Liver (tissue), 9 donors: ENCODE results near the gene PHLDA2. TPM values are rescaled to one million over a fixed set of nuclear protein-coding genes. Genes with fewer than 3 reads are reported as not detected.

Source experiments
- DNase-seq: peaks from one replicate; pipeline ENCODE4 v3.0.0-alpha.2; 2017; ENCODE audit warnings: low spot score
- H3K27ac ChIP-seq, 2 donors: one replicate each; pipeline ENCODE4 v1.7.0; 2013; ENCODE audit warnings: inconsistent platforms in 2 of 2, low read length in 2 of 2, control low read depth in 1 of 2, low read depth in 1 of 2, mild to moderate bottlenecking in 1 of 2
- H3K27me3 ChIP-seq, 4 donors: one replicate each; pipeline versions ENCODE4 v1.6.1 to v1.7.0; 2013; ENCODE audit warnings: low read length in 3 of 4, inconsistent platforms in 1 of 4, mild to moderate bottlenecking in 1 of 4, moderate library complexity in 1 of 4; ENCODE audit not compliant: control insufficient read depth in 4 of 4, insufficient read depth in 4 of 4
- H3K36me3 ChIP-seq, 4 donors: one replicate each; pipeline versions ENCODE4 v1.6.1 to v1.7.0; 2013; ENCODE audit warnings: low read length in 3 of 4, mild to moderate bottlenecking in 3 of 4, low read depth in 1 of 4, moderate library complexity in 1 of 4; ENCODE audit not compliant: control insufficient read depth in 4 of 4, insufficient read depth in 3 of 4
- H3K4me1 ChIP-seq, 4 donors: one replicate each; pipeline versions ENCODE4 v1.6.1 to v1.7.0; 2013; ENCODE audit warnings: low read length in 3 of 4, mild to moderate bottlenecking in 3 of 4, moderate library complexity in 1 of 4; ENCODE audit not compliant: control insufficient read depth in 4 of 4, insufficient read depth in 4 of 4
- H3K4me3 ChIP-seq, 3 donors: one replicate each; pipeline versions ENCODE4 v1.6.1 to v1.7.0; 2013; ENCODE audit warnings: low read length in 3 of 3, control low read depth in 1 of 3, low read depth in 1 of 3, mild to moderate bottlenecking in 1 of 3
- H3K9ac ChIP-seq, 2 donors: one replicate each; pipeline ENCODE4 v1.7.0; 2013; ENCODE audit warnings: low read length in 2 of 2, mild to moderate bottlenecking in 2 of 2, moderate library complexity in 2 of 2, control low read depth in 1 of 2, low read depth in 1 of 2
- H3K9me3 ChIP-seq, 4 donors: one replicate each; pipeline versions ENCODE4 v1.6.1 to v1.7.0; 2013; ENCODE audit warnings: low read length in 3 of 4; ENCODE audit not compliant: control insufficient read depth in 4 of 4
- FOXA2 ChIP-seq: IDR thresholded peaks from 2 replicates; pipeline ENCODE4 v1.6.1; 2016; ENCODE audit warnings: antibody characterized with exemption
- GABPA ChIP-seq, 2 donors: IDR thresholded peaks in 1 of 2; conservative IDR thresholded peaks in 1 of 2; 2 replicates each; pipeline ENCODE4 v1.6.1; 2016; ENCODE audit warnings: antibody characterized with exemption in 2 of 2, mild to moderate bottlenecking in 1 of 2, moderate library complexity in 1 of 2
- HNF4A ChIP-seq, 2 donors: conservative IDR thresholded peaks; 2 replicates each; pipeline ENCODE4 v1.6.1; 2016; ENCODE audit warnings: antibody characterized with exemption in 2 of 2, mild to moderate bottlenecking in 2 of 2
- HNF4G ChIP-seq: IDR thresholded peaks from 2 replicates; pipeline ENCODE4 v1.6.1; 2016; ENCODE audit warnings: antibody characterized with exemption
- JUND ChIP-seq, 2 donors: IDR thresholded peaks; 2 replicates each; pipeline ENCODE4 v1.6.1; 2016; ENCODE audit warnings: antibody characterized with exemption in 2 of 2
- NR2F2 ChIP-seq: IDR thresholded peaks from 2 replicates; pipeline ENCODE4 v1.6.1; 2016; ENCODE audit warnings: antibody characterized with exemption
- REST ChIP-seq: IDR thresholded peaks from 2 replicates; pipeline ENCODE4 v1.6.1; 2016; ENCODE audit warnings: antibody characterized with exemption, mild to moderate bottlenecking
- RXRA ChIP-seq, 2 donors: IDR thresholded peaks; 2 replicates each; pipeline ENCODE4 v1.6.1; 2017 to 2018; ENCODE audit warnings: antibody characterized with exemption in 2 of 2, mild to moderate bottlenecking in 1 of 2
- SP1 ChIP-seq: IDR thresholded peaks from 2 replicates; pipeline ENCODE4 v1.6.1; 2018; ENCODE audit warnings: antibody characterized with exemption, mild to moderate bottlenecking
- YY1 ChIP-seq: IDR thresholded peaks from 2 replicates; pipeline ENCODE4 v1.6.1; 2016; ENCODE audit warnings: antibody characterized with exemption, mild to moderate bottlenecking
- ZBTB33 ChIP-seq: IDR thresholded peaks from 2 replicates; pipeline ENCODE4 v1.6.1; 2016; ENCODE audit warnings: antibody characterized with exemption
- WGBS: extraction: QIAGEN DNeasy Blood & Tissue Kit; methylation state at CpG from one replicate; pipeline ENCODE4 v1.1.7; 2013; 5-methylcytosine and 5-hydroxymethylcytosine counted together
- polyA plus RNA-seq, 2 donors: library from polyadenylated mRNA; stranded (reverse) in 1 of 2; unstranded in 1 of 2; fragments of 200-250 nt in 1 of 2; fragments of >200 nt in 1 of 2; fragmentation: Nextera tagmentation in 1 of 2; extraction: Ambion mirVana in 1 of 2; gene quantifications; one replicate each; pipeline versions ENCODE4 v1.2.1 to v1.2.3, GENCODE V29; 2013 to 2015
- total RNA-seq, 2 donors: library from RNA; depleted of rRNA; stranded (reverse); fragments of >200 nt; gene quantifications; one replicate each; pipeline ENCODE4 v1.2.3, GENCODE V29; 2014
- donor health status: healthy.
- donor health status: healthy.
- donor health status: healthy.
- donor health status: healthy.
- donor health status: healthy.

Gene PHLDA2
- total and polyA plus RNA-seq, 4 donors: 0.23 to 1.4 (median 0.99) TPM; not detected in 1

GRCh38 chr11:2903672-2904011 is 25.6 kb downstream of the PHLDA2 start:
- no peaks in the 10 kb centered on the region for H3K27me3 ChIP-seq
- peak overlapping the region; percentile 61 to 82 (median 73) for H3K4me3 ChIP-seq
- H3K9ac ChIP-seq: no peak overlapping the region
- no peaks in the 10 kb centered on the region for H3K9me3 ChIP-seq
- DNase-seq: no peak
- peaks cover 8 to 26% (median 14%) of the 10 kb centered on the region in 4 donors for H3K4me1 ChIP-seq
- H3K36me3 ChIP-seq: no peaks in the 10 kb centered on the region
- peak overlapping the region; percentile 87 to 91 for H3K27ac ChIP-seq
- 55% methylated on average over 7 of the region's 7 CpGs for WGBS
- TF ChIP-seq HNF4A (conservative IDR thresholded peaks at IDR 0.05): peak in 1 of 2 donors; percentile 1
- TF ChIP-seq GABPA (IDR thresholded peaks at IDR 0.05 in 1 of 2, conservative IDR thresholded peaks at IDR 0.05 in 1 of 2): no peak
- TF ChIP-seq FOXA2: no peak

GRCh38 chr11:2902784-2903671 is 26.2 kb downstream of the PHLDA2 start:
- Histone ChIP-seq H3K27me3 (no peaks in the 10 kb centered on the region), H3K9ac (peak overlapping the region; percentile 69 to 72), H3K27ac (peak overlapping the region; percentile 87 to 91), H3K4me3 (peak overlapping the region; percentile 61 to 82 (median 73)), H3K9me3 (no peaks in the 10 kb centered on the region), H3K4me1 (peaks cover 8 to 26% (median 14%) of the 10 kb centered on the region in 4 donors), H3K36me3 (no peaks in the 10 kb centered on the region)
- TF ChIP-seq YY1: peak; percentile 63
- peak in 1 of 2 donors; percentile 50 for TF ChIP-seq JUND (IDR thresholded peaks at IDR 0.05)
- no peak for TF ChIP-seq NR2F2
- no peak for TF ChIP-seq ZBTB33
- TF ChIP-seq REST: peak; percentile 66
- peak; percentile 82 to 85 for TF ChIP-seq HNF4A (conservative IDR thresholded peaks at IDR 0.05)
- peak; percentile 16 to 41 for TF ChIP-seq RXRA (IDR thresholded peaks at IDR 0.05)
- peak; percentile 60 for TF ChIP-seq SP1
- TF ChIP-seq HNF4G: peak; percentile 51
- 34% methylated on average over 23 of the region's 23 CpGs for WGBS
- no peak for DNase-seq
